ENCODE measurements around the gene MCOLN1. TPM values are rescaled to one million over a fixed set of nuclear protein-coding genes. Genes with fewer than 3 reads are reported as not detected.

The MCOLN1 gene
- total RNA-seq, 1 experiment from 2014 or later, result 10.8 TPM

GRCh38 chr19:7521551-7522071 lies 813 bp upstream of the MCOLN1 start:
- Mint-ChIP-seq H3K27ac (ENCODE audit: low read depth, unreplicated experiment) (peak overlapping the region; percentile 33), H3K4me3 (ENCODE audit: unreplicated experiment) (peak overlapping the region; percentile 70), H3K4me1 (ENCODE audit: insufficient read depth, unreplicated experiment) (peaks cover 9% of the 10 kb centered on the region), H3K9me3 (ENCODE audit: unreplicated experiment) (no peaks in the 10 kb centered on the region), H3K36me3 (ENCODE audit: insufficient read depth, unreplicated experiment) (peaks cover 13% of the 10 kb centered on the region), H3K27me3 (ENCODE audit: insufficient read depth, unreplicated experiment) (no peaks in the 10 kb centered on the region)
- ChIA-PET POLR2A (interaction anchor here (0.6 to 3.5 kb wide), 3 partner anchors 12 to 422 kb away, joined by 3 to 56 read pairs (median 20); partner anchors contain the start of gene PNPLA6), CTCF (interaction anchor here (0.6 to 1.2 kb wide), 5 partner anchors 9 to 985 kb away, joined by 3 to 8 read pairs (median 5); no protein-coding TSS in a partner anchor)
- DNase-seq (ENCODE audit: unreplicated experiment), result no peak
- BruUV-seq (replicated peaks), result no TSS peak
- no peak for TF ChIP-seq CTCF (IDR thresholded peaks at IDR 0.05; ENCODE audit: unreplicated experiment)
- intact Hi-C loops (cut with micrococcal nuclease), result loop anchor here (1.0 kb wide), 1 partner anchor 13 kb away; no protein-coding TSS in a partner anchor

- ChIA-PET POLR2A (interaction anchor here (0.6 to 3.5 kb wide), 11 partner anchors 11 to 1165 kb away, joined by 3 to 56 read pairs (median 3); partner anchors contain the start of genes PNPLA6 and SNAPC2), CTCF (interaction anchor here (0.6 to 2.0 kb wide), 4 partner anchors 169 to 1169 kb away, joined by 3 to 6 read pairs (median 5); no protein-coding TSS in a partner anchor)
- H3K27ac Mint-ChIP-seq (ENCODE audit: low read depth, unreplicated experiment), result peak overlapping the region; percentile 33
- intact Hi-C loops (cut with micrococcal nuclease), result loop anchor here (1.0 kb wide), 1 partner anchor 11 kb away; no protein-coding TSS in a partner anchor
- DNase-seq (ENCODE audit: unreplicated experiment), result no peak
- TF ChIP-seq CTCF (IDR thresholded peaks at IDR 0.05; ENCODE audit: unreplicated experiment), result no peak
- no peaks in the 10 kb centered on the region for H3K27me3 Mint-ChIP-seq (ENCODE audit: insufficient read depth, unreplicated experiment)
- TSS peak; percentile 19 for BruUV-seq (replicated peaks)
- peaks cover 13% of the 10 kb centered on the region for H3K36me3 Mint-ChIP-seq (ENCODE audit: insufficient read depth, unreplicated experiment)
- no peaks in the 10 kb centered on the region for H3K9me3 Mint-ChIP-seq (ENCODE audit: unreplicated experiment)
- H3K4me1 Mint-ChIP-seq (ENCODE audit: insufficient read depth, unreplicated experiment), result peaks cover 9% of the 10 kb centered on the region
- H3K4me3 Mint-ChIP-seq (ENCODE audit: unreplicated experiment), result peak overlapping the region; percentile 70
Observed at GRCh38 chr19:7522923-7523667, 671 bp downstream of the MCOLN1 start.

GRCh38 chr19:7524523-7524922 lies 2.1 kb downstream of the MCOLN1 start:
- Mint-ChIP-seq H3K4me1 (ENCODE audit: insufficient read depth, unreplicated experiment) (peaks cover 9% of the 10 kb centered on the region), H3K9me3 (ENCODE audit: unreplicated experiment) (no peaks in the 10 kb centered on the region), H3K36me3 (ENCODE audit: insufficient read depth, unreplicated experiment) (peaks cover 13% of the 10 kb centered on the region), H3K4me3 (ENCODE audit: unreplicated experiment) (no peak overlapping the region), H3K27me3 (ENCODE audit: insufficient read depth, unreplicated experiment) (no peaks in the 10 kb centered on the region), H3K27ac (ENCODE audit: low read depth, unreplicated experiment) (no peak overlapping the region)
- intact Hi-C loops (cut with micrococcal nuclease), result no loop called here
- no peak for DNase-seq (ENCODE audit: unreplicated experiment)
- TF ChIP-seq CTCF (IDR thresholded peaks at IDR 0.05; ENCODE audit: unreplicated experiment), result no peak
- ChIA-PET POLR2A (interaction anchor here (0.6 kb wide), 1 partner anchor 170 kb away, joined by 3 read pairs; no protein-coding TSS in a partner anchor), CTCF (interaction anchor here (0.6 to 2.0 kb wide), 4 partner anchors 10 to 171 kb away, joined by 3 to 6 read pairs (median 3); partner anchors contain the start of gene PNPLA6)
- BruUV-seq (replicated peaks), result no TSS peak

All from MCF 10A (cell line).